ENCODE data around the gene MEI1.

- TF ChIP-seq TAF1 (conservative IDR thresholded peaks at IDR 0.05), result no peak
- TF ChIP-seq CTCF (IDR thresholded peaks at IDR 0.05; ENCODE audit: low read depth, low read length, missing input control), result no peak
- no peak for TF ChIP-seq MAX (IDR thresholded peaks at IDR 0.05)
- no peak for TF ChIP-seq YY1 (IDR thresholded peaks at IDR 0.05)
- TF ChIP-seq, protein P1, sequence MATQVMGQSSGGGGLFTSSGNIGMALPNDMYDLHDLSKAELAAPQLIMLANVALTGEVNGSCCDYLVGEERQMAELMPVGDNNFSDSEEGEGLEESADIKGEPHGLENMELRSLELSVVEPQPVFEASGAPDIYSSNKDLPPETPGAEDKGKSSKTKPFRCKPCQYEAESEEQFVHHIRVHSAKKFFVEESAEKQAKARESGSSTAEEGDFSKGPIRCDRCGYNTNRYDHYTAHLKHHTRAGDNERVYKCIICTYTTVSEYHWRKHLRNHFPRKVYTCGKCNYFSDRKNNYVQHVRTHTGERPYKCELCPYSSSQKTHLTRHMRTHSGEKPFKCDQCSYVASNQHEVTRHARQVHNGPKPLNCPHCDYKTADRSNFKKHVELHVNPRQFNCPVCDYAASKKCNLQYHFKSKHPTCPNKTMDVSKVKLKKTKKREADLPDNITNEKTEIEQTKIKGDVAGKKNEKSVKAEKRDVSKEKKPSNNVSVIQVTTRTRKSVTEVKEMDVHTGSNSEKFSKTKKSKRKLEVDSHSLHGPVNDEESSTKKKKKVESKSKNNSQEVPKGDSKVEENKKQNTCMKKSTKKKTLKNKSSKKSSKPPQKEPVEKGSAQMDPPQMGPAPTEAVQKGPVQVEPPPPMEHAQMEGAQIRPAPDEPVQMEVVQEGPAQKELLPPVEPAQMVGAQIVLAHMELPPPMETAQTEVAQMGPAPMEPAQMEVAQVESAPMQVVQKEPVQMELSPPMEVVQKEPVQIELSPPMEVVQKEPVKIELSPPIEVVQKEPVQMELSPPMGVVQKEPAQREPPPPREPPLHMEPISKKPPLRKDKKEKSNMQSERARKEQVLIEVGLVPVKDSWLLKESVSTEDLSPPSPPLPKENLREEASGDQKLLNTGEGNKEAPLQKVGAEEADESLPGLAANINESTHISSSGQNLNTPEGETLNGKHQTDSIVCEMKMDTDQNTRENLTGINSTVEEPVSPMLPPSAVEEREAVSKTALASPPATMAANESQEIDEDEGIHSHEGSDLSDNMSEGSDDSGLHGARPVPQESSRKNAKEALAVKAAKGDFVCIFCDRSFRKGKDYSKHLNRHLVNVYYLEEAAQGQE (IDR thresholded peaks at IDR 0.05), result no peak
- no peak for TF ChIP-seq RAD21 (IDR thresholded peaks at IDR 0.05)
- TF ChIP-seq, protein P2, sequence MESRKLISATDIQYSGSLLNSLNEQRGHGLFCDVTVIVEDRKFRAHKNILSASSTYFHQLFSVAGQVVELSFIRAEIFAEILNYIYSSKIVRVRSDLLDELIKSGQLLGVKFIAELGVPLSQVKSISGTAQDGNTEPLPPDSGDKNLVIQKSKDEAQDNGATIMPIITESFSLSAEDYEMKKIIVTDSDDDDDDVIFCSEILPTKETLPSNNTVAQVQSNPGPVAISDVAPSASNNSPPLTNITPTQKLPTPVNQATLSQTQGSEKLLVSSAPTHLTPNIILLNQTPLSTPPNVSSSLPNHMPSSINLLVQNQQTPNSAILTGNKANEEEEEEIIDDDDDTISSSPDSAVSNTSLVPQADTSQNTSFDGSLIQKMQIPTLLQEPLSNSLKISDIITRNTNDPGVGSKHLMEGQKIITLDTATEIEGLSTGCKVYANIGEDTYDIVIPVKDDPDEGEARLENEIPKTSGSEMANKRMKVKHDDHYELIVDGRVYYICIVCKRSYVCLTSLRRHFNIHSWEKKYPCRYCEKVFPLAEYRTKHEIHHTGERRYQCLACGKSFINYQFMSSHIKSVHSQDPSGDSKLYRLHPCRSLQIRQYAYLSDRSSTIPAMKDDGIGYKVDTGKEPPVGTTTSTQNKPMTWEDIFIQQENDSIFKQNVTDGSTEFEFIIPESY (IDR thresholded peaks at IDR 0.05), result no peak
- TF ChIP-seq RXRA (IDR thresholded peaks at IDR 0.05), result no peak
- no peak for TF ChIP-seq JUND (IDR thresholded peaks at IDR 0.05)
These were observed 45.0 kb upstream of the MEI1 start for GRCh38 chr22:41654322-41654721.

Measured in liver (tissue), 3 donors.